C4-2B (cell line): ENCODE data around the gene DNAJC24.

Experiments
- ZFX ChIP-seq: fragments of 450-650 bp; IDR thresholded peaks from 2 replicates; pipeline ENCODE4 v1.6.1; 2017
- TF ChIP-seq, protein P1 (sequence below): fragments of 450-650 bp; conservative IDR thresholded peaks from 2 replicates; pipeline ENCODE4 v1.5.1; 2017; ENCODE audit warnings: mild to moderate bottlenecking

DNA sequence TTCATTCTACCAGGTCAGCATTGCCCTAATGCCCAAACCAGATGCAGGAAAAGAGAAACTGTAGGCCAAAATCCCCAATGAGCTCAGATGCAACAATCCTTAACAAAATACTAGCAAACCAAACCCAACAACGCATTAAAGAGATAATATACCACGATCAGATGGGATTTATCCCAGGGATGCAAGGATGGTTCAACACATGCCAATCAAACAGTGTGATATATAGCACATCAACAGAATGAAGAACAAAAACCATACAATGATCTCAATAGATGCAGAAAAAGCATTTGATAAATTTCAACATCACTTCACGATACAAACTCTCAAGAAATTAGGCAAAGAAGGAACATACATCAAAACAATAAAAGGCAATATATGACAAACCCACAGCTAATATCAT is 94.8 kb downstream of the DNAJC24 start:
- TF ChIP-seq, protein P1, sequence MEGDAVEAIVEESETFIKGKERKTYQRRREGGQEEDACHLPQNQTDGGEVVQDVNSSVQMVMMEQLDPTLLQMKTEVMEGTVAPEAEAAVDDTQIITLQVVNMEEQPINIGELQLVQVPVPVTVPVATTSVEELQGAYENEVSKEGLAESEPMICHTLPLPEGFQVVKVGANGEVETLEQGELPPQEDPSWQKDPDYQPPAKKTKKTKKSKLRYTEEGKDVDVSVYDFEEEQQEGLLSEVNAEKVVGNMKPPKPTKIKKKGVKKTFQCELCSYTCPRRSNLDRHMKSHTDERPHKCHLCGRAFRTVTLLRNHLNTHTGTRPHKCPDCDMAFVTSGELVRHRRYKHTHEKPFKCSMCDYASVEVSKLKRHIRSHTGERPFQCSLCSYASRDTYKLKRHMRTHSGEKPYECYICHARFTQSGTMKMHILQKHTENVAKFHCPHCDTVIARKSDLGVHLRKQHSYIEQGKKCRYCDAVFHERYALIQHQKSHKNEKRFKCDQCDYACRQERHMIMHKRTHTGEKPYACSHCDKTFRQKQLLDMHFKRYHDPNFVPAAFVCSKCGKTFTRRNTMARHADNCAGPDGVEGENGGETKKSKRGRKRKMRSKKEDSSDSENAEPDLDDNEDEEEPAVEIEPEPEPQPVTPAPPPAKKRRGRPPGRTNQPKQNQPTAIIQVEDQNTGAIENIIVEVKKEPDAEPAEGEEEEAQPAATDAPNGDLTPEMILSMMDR, result no peak
- TF ChIP-seq ZFX, result no peak
